Endothelial cell (in vitro differentiated cells): ENCODE measurements around the gene DUSP14. TPM values are rescaled to one million over a fixed set of nuclear protein-coding genes. Genes with fewer than 3 reads are reported as not detected.

Experiments used
- DNase-seq: peaks from one replicate; pipeline ENCODE4 v3.0.0; 2021; ENCODE audit warnings: low spot score
- H3K27ac Mint-ChIP-seq: one replicate; pipeline ENCODE4 v1.8.0; 2021; ENCODE audit warnings: mixed read lengths, inconsistent platforms; ENCODE audit not compliant: unreplicated experiment
- H3K27me3 Mint-ChIP-seq: one replicate; pipeline ENCODE4 v1.8.0; 2021; ENCODE audit warnings: mild to moderate bottlenecking, moderate library complexity, mixed read lengths, inconsistent platforms; ENCODE audit not compliant: unreplicated experiment
- H3K36me3 Mint-ChIP-seq: one replicate; pipeline ENCODE4 v1.8.0; 2021; ENCODE audit warnings: mild to moderate bottlenecking, low read depth, mixed read lengths, inconsistent platforms; ENCODE audit not compliant: unreplicated experiment
- H3K4me1 Mint-ChIP-seq: one replicate; pipeline ENCODE4 v1.8.0; 2021; ENCODE audit warnings: mild to moderate bottlenecking, mixed read lengths, inconsistent platforms; ENCODE audit not compliant: unreplicated experiment
- H3K4me3 Mint-ChIP-seq: one replicate; pipeline ENCODE4 v1.8.0; 2021; ENCODE audit warnings: mild to moderate bottlenecking, mixed read lengths, inconsistent platforms; ENCODE audit not compliant: unreplicated experiment
- H3K9me3 Mint-ChIP-seq: one replicate; pipeline ENCODE4 v1.8.0; 2021; ENCODE audit warnings: mixed read lengths, inconsistent platforms; ENCODE audit not compliant: unreplicated experiment
- CTCF ChIP-seq: fragments of 200-600 bp; sonication (generic); IDR thresholded peaks from one replicate; pipeline ENCODE4 v1.5.0; 2021; ENCODE audit warnings: antibody characterized with exemption; ENCODE audit not compliant: unreplicated experiment
- total RNA-seq: library from RNA; stranded (reverse); fragmentation: NEBNext Ultra II Directional; extraction: Animal tissue kit (Norgen Biotek cat#: 25700); gene quantifications from one replicate; pipeline ENCODE4 v1.2.1, GENCODE V29; 2021; ENCODE audit not compliant: unreplicated experiment

DUSP14 gene
- total RNA-seq, 1 donor from 2014 or later = 23.0 TPM

GRCh38 chr17:37478187-37478586, 11.5 kb upstream of the DUSP14 start:
- Mint-ChIP-seq H3K4me3 (no peak overlapping the region), H3K36me3 (peaks cover 25% of the 10 kb centered on the region), H3K4me1 (peaks cover 23% of the 10 kb centered on the region), H3K9me3 (no peaks in the 10 kb centered on the region), H3K27ac (no peak overlapping the region), H3K27me3 (no peaks in the 10 kb centered on the region)
- TF ChIP-seq CTCF = no peak
- no peak for DNase-seq

- H3K36me3 Mint-ChIP-seq = peaks cover 18% of the 10 kb centered on the region
- H3K9me3 Mint-ChIP-seq = no peaks in the 10 kb centered on the region
- peaks cover 30% of the 10 kb centered on the region for H3K4me1 Mint-ChIP-seq
- TF ChIP-seq CTCF = no peak
- no peaks in the 10 kb centered on the region for H3K27me3 Mint-ChIP-seq
- no peak for DNase-seq
- H3K4me3 Mint-ChIP-seq = no peak overlapping the region
- H3K27ac Mint-ChIP-seq = no peak overlapping the region
Observed at GRCh38 chr17:37479025-37479424, 10.7 kb upstream of the DUSP14 start.

- no peak for DNase-seq
- H3K9me3 Mint-ChIP-seq = no peaks in the 10 kb centered on the region
- no peak overlapping the region for H3K4me3 Mint-ChIP-seq
- no peak overlapping the region for H3K27ac Mint-ChIP-seq
- H3K36me3 Mint-ChIP-seq = peaks cover 15% of the 10 kb centered on the region
- H3K4me1 Mint-ChIP-seq = peaks cover 30% of the 10 kb centered on the region
- TF ChIP-seq CTCF = no peak
- H3K27me3 Mint-ChIP-seq = no peaks in the 10 kb centered on the region
Observed at GRCh38 chr17:37480427-37480826, 9.3 kb upstream of the DUSP14 start.

- Mint-ChIP-seq H3K4me3 (no peak overlapping the region), H3K27ac (peak overlapping the region; percentile 14), H3K4me1 (peaks cover 30% of the 10 kb centered on the region), H3K9me3 (no peaks in the 10 kb centered on the region), H3K36me3 (peaks cover 8% of the 10 kb centered on the region), H3K27me3 (no peaks in the 10 kb centered on the region)
- DNase-seq = no peak
- no peak for TF ChIP-seq CTCF
Observed at GRCh38 chr17:37481001-37481665, 8.6 kb upstream of the DUSP14 start.

- no peaks in the 10 kb centered on the region for H3K9me3 Mint-ChIP-seq
- TF ChIP-seq CTCF = no peak
- no peak overlapping the region for H3K4me3 Mint-ChIP-seq
- H3K27ac Mint-ChIP-seq = peak overlapping the region; percentile 6
- H3K36me3 Mint-ChIP-seq = no peaks in the 10 kb centered on the region
- DNase-seq = no peak
- H3K27me3 Mint-ChIP-seq = peaks cover under 1% of the 10 kb centered on the region
- peaks cover 27% of the 10 kb centered on the region for H3K4me1 Mint-ChIP-seq
Observed at GRCh38 chr17:37483311-37484039, 6.2 kb upstream of the DUSP14 start.
